Liver (tissue), 2 donors: ENCODE measurements around the gene FBLN1.

ENCODE experiments used
- CTCF ChIP-seq: fragments of 150-350 bp; IDR thresholded peaks from 2 replicates; pipeline ENCODE4 v1.5.1; 2017; ENCODE audit warnings: improper control_type of control experiment, low read depth, low read length; ENCODE audit not compliant: missing input control
- MAX ChIP-seq: IDR thresholded peaks from 2 replicates; pipeline ENCODE4 v1.6.1; 2016; ENCODE audit warnings: antibody characterized with exemption
- donor health status: healthy.

GRCh38 chr22:45455212-45455611, 47.5 kb upstream of the FBLN1 start:
- TF ChIP-seq CTCF (no peak), MAX (no peak)
